Smooth muscle cell (in vitro differentiated cells): ENCODE results near the gene MBNL2. TPM values are rescaled to one million over a fixed set of nuclear protein-coding genes. Genes with fewer than 3 reads are reported as not detected.

ENCODE experiments used
- DNase-seq: peaks from one replicate; lab custom pipeline; 2025; ENCODE audit not compliant: unreplicated experiment; lab: John Stamatoyannopoulos, UW
- H2AFZ ChIP-seq: fragments of 200-600 bp; sonication (generic); 2 replicates; pipeline ENCODE4 v1.6.0; 2016; ENCODE audit warnings: antibody characterized with exemption, low read depth, mild to moderate bottlenecking
- H3F3A ChIP-seq: fragments of 200-600 bp; sonication (generic); 2 replicates; pipeline ENCODE4 v1.6.0; 2017; ENCODE audit warnings: antibody characterized with exemption, low read depth
- H3K27ac ChIP-seq: fragments of 200-600 bp; sonication (generic); 2 replicates; pipeline ENCODE4 v1.5.1; 2016; ENCODE audit warnings: low read depth, mild to moderate bottlenecking
- H3K27me3 ChIP-seq: fragments of 200-600 bp; sonication (generic); 2 replicates; pipeline ENCODE4 v1.6.1; 2016; ENCODE audit warnings: low read depth, mild to moderate bottlenecking
- H3K36me3 ChIP-seq: fragments of 200-600 bp; sonication (generic); 2 replicates; pipeline ENCODE4 v1.5.1; 2016; ENCODE audit warnings: low read depth
- H3K4me1 ChIP-seq: fragments of 200-600 bp; sonication (generic); 2 replicates; pipeline ENCODE4 v1.5.1; 2016; ENCODE audit warnings: low read depth
- H3K4me2 ChIP-seq: fragments of 200-600 bp; sonication (generic); 2 replicates; pipeline ENCODE4 v1.6.0; 2016; ENCODE audit warnings: mild to moderate bottlenecking
- H3K4me3 ChIP-seq: fragments of 200-600 bp; sonication (generic); 2 replicates; pipeline ENCODE4 v1.5.1; 2016; ENCODE audit warnings: mild to moderate bottlenecking
- H3K79me2 ChIP-seq: fragments of 200-600 bp; sonication (generic); 2 replicates; pipeline ENCODE4 v1.6.0; 2016; ENCODE audit warnings: low read depth, mild to moderate bottlenecking
- H3K9ac ChIP-seq: fragments of 200-600 bp; sonication (generic); 2 replicates; pipeline ENCODE4 v1.6.0; 2016; ENCODE audit warnings: low read depth
- H3K9me3 ChIP-seq: fragments of 200-600 bp; sonication (generic); replicated peaks from 2 replicates; pipeline ENCODE4 v1.5.1; 2016; ENCODE audit warnings: low read depth
- H4K20me1 ChIP-seq: fragments of 200-600 bp; sonication (generic); 2 replicates; pipeline ENCODE4 v1.6.0; 2016; ENCODE audit warnings: low read depth
- WGBS: methylation state at CpG from one replicate; pipeline ENCODE4 v1.1.7; 2016; ENCODE audit warnings: low lambda C conversion rate; 5-methylcytosine and 5-hydroxymethylcytosine counted together
- polyA plus RNA-seq: library from polyadenylated mRNA; unstranded; fragments of >200 nt; fragmentation: Nextera tagmentation; extraction: Ambion mirVana; gene quantifications from 2 replicates; pipeline ENCODE4 v1.2.1, GENCODE V29; 2016
- total RNA-seq: library from RNA; depleted of rRNA; stranded (reverse); fragments of >200 nt; gene quantifications from 2 replicates; pipeline ENCODE4 v1.2.3, GENCODE V29; 2014
- TF ChIP-seq, protein P1 (sequence below): fragments of 200-600 bp; sonication (generic); IDR thresholded peaks from 2 replicates; pipeline ENCODE4 v1.5.1; 2017; ENCODE audit warnings: borderline replicate concordance, mild to moderate bottlenecking, antibody characterized with exemption; ENCODE audit not compliant: insufficient read depth, poor library complexity, severe bottlenecking

MBNL2 gene
- total and polyA plus RNA-seq, 2 experiments from 2014 or later, result 33.7 to 120 TPM

DNA sequence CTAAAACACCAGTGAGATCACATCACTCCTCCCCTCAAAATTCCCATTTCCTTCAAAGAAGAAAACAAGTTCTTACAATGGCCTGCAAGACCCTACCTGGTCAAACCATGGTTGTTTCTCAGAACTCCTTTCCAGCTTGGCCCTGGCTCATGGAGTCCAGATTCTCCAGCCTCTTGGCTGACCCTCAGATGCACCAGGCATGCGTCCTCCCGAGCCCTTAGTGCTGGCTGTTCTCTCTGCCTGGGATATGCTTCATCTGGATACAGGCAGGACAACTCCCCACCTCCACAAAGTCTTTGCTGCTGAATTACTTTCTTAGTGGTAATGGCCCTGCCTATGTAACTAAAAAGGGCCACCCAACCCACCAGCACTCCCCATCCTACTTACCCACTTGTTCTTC is 94.3 kb downstream of the MBNL2 start:
- H3F3A ChIP-seq, result peaks cover 7% of the 10 kb centered on the region
- no peak for DNase-seq
- H3K27ac ChIP-seq, result no peak overlapping the region
- no peaks in the 10 kb centered on the region for H3K36me3 ChIP-seq
- no peaks in the 10 kb centered on the region for H3K27me3 ChIP-seq
- 94% methylated on average over 2 of the region's 2 CpGs for WGBS
- H3K4me3 ChIP-seq, result no peak overlapping the region
- TF ChIP-seq, protein P1, sequence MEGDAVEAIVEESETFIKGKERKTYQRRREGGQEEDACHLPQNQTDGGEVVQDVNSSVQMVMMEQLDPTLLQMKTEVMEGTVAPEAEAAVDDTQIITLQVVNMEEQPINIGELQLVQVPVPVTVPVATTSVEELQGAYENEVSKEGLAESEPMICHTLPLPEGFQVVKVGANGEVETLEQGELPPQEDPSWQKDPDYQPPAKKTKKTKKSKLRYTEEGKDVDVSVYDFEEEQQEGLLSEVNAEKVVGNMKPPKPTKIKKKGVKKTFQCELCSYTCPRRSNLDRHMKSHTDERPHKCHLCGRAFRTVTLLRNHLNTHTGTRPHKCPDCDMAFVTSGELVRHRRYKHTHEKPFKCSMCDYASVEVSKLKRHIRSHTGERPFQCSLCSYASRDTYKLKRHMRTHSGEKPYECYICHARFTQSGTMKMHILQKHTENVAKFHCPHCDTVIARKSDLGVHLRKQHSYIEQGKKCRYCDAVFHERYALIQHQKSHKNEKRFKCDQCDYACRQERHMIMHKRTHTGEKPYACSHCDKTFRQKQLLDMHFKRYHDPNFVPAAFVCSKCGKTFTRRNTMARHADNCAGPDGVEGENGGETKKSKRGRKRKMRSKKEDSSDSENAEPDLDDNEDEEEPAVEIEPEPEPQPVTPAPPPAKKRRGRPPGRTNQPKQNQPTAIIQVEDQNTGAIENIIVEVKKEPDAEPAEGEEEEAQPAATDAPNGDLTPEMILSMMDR, result no peak
- H2AFZ ChIP-seq, result no peak overlapping the region
- no peak overlapping the region for H3K4me2 ChIP-seq
- H3K79me2 ChIP-seq, result peaks cover 56% of the 10 kb centered on the region
- no peaks in the 10 kb centered on the region for H3K4me1 ChIP-seq
- peaks cover 96% of the 10 kb centered on the region for H4K20me1 ChIP-seq
- H3K9ac ChIP-seq, result no peak overlapping the region
- no peaks in the 10 kb centered on the region for H3K9me3 ChIP-seq

DNA sequence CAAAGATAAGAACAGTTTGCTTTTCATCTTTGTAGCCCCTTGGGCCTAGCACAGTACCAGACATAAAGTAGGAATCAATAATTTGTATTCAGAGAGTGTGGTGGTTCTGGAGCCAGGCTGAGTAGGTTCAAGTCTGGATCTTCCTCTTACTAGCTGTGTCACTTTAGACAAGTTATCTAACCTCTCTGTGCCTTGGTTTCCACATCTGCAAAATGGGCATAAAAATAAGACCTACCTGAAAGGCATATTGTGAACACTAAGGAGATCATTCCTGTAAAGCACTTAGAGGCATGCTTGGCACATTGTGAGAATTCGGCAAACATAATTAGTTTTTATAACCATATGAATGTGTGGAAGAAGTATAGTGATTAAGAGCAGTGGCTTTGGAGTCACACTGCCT is 95.8 kb downstream of the MBNL2 start:
- Histone ChIP-seq H3K9ac (no peak overlapping the region), H3K27ac (no peak overlapping the region), H3K27me3 (no peaks in the 10 kb centered on the region), H3K4me2 (no peak overlapping the region), H3K9me3 (no peaks in the 10 kb centered on the region), H3K4me1 (no peaks in the 10 kb centered on the region), H3K79me2 (peaks cover 50% of the 10 kb centered on the region), H3K4me3 (no peak overlapping the region), H3K36me3 (no peaks in the 10 kb centered on the region), H2AFZ (no peak overlapping the region), H3F3A (peaks cover 7% of the 10 kb centered on the region), H4K20me1 (peaks cover 97% of the 10 kb centered on the region)
- DNase-seq, result no peak
- TF ChIP-seq, protein P1, result no peak
- whole genome bisulfite sequencing, result 96% methylated on average over 1 of the region's 1 CpG

DNA sequence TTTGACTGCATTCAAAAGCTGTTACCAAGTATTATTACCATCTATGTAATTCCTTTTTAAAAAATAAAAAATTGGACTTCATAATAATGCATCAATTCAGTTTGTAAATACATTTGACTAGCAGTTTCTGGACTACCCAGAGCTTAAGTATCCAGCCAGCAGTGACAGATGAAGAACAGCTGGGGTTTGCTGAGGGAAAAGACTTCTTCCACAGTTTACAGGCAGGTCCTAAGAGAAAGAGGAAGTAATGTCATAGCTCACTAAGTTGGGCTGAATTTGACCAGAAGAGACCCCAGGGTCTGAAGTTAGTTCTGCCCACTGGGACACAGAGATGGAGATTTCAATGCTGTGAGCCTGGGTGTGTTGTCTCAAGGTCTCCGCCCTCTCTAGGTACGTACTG is 96.4 kb downstream of the MBNL2 start:
- Histone ChIP-seq H3K4me1 (no peaks in the 10 kb centered on the region), H3K27me3 (no peaks in the 10 kb centered on the region), H3K9me3 (no peaks in the 10 kb centered on the region), H3K27ac (no peak overlapping the region), H3K9ac (no peak overlapping the region), H3K79me2 (peaks cover 50% of the 10 kb centered on the region), H3F3A (peaks cover 7% of the 10 kb centered on the region), H3K4me2 (no peak overlapping the region), H4K20me1 (peaks cover 97% of the 10 kb centered on the region), H2AFZ (no peak overlapping the region), H3K4me3 (no peak overlapping the region), H3K36me3 (no peaks in the 10 kb centered on the region)
- DNase-seq, result no peak
- TF ChIP-seq, protein P1, result no peak
- WGBS, result 94% methylated on average over 2 of the region's 2 CpGs

DNA sequence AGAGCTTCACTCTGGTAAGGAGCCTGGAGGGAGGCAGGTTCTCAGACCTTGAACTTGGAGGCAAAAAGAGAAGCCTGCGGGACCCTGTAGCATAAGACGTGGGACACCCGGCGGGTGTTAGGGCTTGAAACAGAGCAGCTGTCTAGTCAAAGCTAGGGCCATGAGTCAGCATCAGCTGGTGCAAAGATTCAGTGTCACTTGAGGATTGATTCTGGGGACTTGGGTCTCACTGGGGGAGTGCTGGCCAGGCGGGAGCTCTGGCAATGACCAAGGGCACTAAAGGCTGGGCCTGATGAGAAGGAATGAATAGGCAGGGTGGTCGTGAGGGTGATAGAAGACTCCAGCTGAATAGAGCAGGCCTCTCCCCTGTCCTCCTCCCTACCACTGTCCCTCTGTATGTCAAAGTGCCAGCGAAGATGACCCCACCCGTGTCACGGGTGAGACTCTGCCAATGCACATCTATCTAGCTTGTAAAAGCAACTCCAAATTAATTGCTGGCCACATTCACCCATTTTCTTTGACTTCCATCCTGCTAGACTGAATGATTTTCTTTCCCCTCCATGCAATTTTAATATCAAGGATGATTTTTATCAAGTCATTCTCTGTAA is 97.1 kb downstream of the MBNL2 start:
- H2AFZ ChIP-seq, result no peak overlapping the region
- WGBS, result 53% methylated on average over 9 of the region's 9 CpGs
- H3F3A ChIP-seq, result peaks cover 7% of the 10 kb centered on the region
- TF ChIP-seq, protein P1, result no peak
- DNase-seq, result no peak
- no peaks in the 10 kb centered on the region for H3K27me3 ChIP-seq
- H3K79me2 ChIP-seq, result peaks cover 57% of the 10 kb centered on the region
- H3K9ac ChIP-seq, result no peak overlapping the region
- no peaks in the 10 kb centered on the region for H3K4me1 ChIP-seq
- no peaks in the 10 kb centered on the region for H3K9me3 ChIP-seq
- H3K36me3 ChIP-seq, result no peaks in the 10 kb centered on the region
- no peak overlapping the region for H3K27ac ChIP-seq
- H4K20me1 ChIP-seq, result peaks cover 96% of the 10 kb centered on the region
- no peak overlapping the region for H3K4me3 ChIP-seq
- H3K4me2 ChIP-seq, result peak overlapping the region; percentile 3
